ENCODE measurements around the gene DGKQ. TPM values are rescaled to one million over a fixed set of nuclear protein-coding genes. Genes with fewer than 3 reads are reported as not detected.

DGKQ gene
- total RNA-seq, 1 donor = 9.9 TPM

DNA sequence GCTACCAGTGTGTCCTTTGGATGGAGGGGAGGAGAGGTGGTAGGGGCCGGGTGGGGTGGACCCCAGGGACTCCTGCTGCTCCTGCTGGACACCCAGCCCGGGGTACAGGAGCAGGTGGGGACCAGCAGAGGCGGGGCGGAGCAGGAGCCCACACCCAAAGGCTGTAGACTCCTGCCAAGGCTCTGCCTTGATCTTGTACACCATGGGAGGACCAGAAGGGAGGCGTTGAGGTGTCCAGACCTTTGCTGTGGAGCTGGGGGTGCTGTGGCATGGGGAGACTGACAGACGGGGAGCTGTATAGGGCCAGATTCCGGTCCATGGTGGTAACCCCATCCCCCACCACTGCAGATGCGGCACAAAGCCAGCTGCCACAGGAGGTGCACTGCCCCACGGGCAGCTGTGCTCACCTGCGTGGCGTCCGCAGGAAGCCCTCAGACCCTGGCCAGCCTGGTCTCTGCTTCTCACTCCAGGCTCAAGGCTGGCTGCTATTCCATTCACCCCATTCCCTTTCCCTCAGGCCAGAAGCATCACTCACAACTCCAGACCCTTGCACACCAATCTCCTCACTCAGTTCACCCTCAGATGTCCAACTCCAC lies 24.8 kb upstream of the DGKQ start:
- TF ChIP-seq, protein P1, sequence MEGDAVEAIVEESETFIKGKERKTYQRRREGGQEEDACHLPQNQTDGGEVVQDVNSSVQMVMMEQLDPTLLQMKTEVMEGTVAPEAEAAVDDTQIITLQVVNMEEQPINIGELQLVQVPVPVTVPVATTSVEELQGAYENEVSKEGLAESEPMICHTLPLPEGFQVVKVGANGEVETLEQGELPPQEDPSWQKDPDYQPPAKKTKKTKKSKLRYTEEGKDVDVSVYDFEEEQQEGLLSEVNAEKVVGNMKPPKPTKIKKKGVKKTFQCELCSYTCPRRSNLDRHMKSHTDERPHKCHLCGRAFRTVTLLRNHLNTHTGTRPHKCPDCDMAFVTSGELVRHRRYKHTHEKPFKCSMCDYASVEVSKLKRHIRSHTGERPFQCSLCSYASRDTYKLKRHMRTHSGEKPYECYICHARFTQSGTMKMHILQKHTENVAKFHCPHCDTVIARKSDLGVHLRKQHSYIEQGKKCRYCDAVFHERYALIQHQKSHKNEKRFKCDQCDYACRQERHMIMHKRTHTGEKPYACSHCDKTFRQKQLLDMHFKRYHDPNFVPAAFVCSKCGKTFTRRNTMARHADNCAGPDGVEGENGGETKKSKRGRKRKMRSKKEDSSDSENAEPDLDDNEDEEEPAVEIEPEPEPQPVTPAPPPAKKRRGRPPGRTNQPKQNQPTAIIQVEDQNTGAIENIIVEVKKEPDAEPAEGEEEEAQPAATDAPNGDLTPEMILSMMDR (IDR thresholded peaks at IDR 0.05; ENCODE audit: insufficient read depth, low read length) = no peak
- no peak overlapping the region for H3K4me3 ChIP-seq (ENCODE audit: low read depth, low read length)
- no peak for DNase-seq (ENCODE audit: low read depth)

DNA sequence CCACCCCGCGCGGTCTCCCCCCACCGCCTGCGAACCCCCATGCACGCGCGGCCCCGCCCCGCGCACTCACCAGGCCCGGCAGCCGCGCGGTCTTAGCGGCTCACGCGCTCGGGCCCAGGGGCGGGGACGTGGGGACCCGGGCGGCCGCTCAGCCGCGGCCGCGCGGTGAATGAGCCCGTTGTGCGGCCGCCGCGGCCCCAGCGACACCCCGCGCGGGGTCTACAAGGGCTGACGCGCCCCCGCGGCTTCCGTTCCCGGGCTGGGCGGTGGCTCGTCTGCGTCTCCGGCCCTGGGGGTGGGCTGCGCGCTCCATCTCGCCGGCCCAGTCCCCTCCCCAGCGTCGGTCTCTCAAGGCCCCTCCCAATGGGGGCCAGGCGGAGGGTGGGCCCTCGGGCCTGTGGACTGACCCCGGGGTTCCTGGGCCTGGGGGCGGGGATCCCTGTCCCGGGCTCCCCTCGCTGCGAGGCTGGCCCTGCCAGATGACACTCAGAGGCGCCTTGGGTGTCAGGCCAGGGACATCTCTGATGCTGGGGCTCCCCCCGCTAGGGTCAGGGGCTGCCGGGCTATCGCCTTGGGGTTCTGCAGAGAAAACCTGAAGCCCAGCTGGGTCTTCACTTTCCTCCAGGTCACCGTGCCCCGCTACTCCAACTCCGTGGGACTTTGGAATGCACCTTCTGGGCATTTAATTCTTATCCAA lies 24.2 kb upstream of the DGKQ start:
- TF ChIP-seq, protein P1 (IDR thresholded peaks at IDR 0.05; ENCODE audit: insufficient read depth, low read length) = no peak
- no peak for DNase-seq (ENCODE audit: low read depth)
- H3K4me3 ChIP-seq (ENCODE audit: low read depth, low read length) = peak overlapping the region; percentile 37

DNA sequence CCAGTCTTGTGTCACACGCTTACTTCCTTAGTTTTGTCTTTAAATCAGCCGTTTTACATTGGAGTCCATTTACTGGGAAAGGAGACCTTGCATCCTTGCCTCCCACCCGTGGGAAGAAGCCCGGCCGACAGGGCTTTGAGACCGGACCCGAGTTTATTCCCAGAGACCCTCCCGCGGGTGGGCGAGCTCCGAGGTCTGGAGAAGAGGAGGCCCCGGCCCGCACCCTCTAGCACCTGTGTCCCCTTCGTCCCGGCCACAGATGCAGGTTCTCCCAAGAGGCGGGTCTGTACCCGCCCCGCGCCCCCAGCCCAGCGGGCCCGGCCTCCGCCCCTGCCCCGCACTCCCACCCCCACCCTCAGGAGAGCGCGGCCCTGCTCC lies 23.6 kb upstream of the DGKQ start:
- TF ChIP-seq, protein P1 (IDR thresholded peaks at IDR 0.05; ENCODE audit: insufficient read depth, low read length) = no peak
- DNase-seq (ENCODE audit: low read depth) = no peak
- no peak overlapping the region for H3K4me3 ChIP-seq (ENCODE audit: low read depth, low read length)

DNA sequence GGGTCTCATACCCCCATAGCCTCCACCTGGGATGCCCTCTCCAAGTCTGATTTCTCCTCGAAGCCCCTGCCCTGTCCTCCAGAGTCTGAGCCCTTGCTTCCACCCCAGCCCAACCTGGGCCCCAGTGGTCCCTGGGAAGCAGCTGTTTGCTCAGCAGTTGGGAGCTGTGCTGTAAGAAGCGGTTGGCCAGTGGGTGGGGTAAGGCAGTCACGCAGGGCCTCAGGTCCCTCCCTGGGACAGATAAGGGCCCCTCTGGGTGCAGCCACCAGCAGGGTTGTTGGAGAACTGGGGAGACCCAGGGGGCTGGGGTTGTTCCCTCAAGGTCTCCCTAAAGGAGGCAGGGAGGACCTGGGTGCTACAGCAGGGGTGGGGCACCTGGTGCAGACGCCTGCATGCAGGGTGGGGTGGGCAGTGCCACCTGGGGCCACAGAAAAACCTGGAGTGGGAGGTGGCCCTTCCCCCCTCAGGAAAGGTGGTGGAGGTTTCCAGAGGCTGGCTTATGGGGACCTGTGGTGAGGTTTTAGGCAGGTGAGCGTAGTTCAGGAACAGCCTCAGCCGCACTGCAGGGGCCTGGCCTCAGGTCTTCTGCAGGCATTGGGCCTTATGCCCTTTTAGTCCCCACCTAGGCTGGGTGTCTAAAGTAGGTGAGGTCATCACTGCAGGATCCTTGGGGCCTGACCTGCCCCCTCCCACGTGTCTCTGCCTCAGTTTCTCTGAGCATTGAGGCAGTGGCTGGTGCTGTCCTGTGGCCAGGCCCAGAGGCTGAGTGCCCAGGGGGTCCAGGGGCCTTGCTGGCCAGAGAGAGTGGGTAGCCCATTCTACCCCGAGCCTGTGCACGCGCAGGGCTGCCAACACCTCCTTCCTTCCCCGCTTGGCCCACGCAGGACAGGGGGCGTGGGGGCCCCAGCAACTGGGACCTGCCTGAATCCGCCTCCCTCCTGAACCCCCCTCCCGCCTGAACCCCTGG lies 22.9 kb upstream of the DGKQ start:
- TF ChIP-seq, protein P1 (IDR thresholded peaks at IDR 0.05; ENCODE audit: insufficient read depth, low read length) = no peak
- no peak overlapping the region for H3K4me3 ChIP-seq (ENCODE audit: low read depth, low read length)
- DNase-seq (ENCODE audit: low read depth) = no peak

DNA sequence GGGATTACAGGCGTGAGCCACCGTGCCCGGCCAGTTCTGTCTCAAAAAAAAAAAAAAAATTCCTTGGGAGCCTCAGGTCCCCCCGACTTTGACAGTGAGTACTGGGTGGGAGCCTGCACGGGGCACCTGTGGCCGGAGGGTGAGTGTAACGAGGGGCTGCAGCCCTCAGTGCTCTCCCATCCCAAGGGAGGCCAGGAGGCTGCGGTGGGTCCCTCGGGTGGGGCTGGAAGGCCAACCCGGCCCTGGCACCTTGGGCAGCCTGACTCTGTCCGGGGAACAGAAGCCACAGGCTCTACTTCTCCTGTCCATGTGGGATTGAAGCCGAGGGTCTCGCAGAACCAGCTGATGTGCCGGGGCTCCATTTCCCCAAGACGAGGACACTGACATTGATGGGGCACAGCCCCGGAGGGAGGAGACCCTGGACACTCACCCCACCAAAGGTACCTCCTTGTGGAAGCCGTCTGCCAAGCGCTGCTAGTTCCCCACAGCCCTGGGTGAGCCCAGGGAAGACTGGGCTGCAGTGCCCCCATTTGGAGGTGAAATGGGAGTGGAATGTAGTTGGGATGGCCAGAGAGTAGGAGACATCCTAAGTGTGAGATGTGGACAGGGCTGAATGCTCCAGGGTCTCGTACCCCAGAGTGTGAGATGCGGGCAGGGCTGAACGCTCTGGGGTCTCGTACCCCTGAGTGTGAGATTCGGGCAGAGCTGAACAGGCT lies 22.1 kb upstream of the DGKQ start:
- TF ChIP-seq, protein P1 (IDR thresholded peaks at IDR 0.05; ENCODE audit: insufficient read depth, low read length) = no peak
- H3K4me3 ChIP-seq (ENCODE audit: low read depth, low read length) = no peak overlapping the region
- DNase-seq (ENCODE audit: low read depth) = no peak

Measured in fibroblast of the aortic adventitia (primary cell).